Measurements from ENCODE around the gene NPM3. TPM values are rescaled to one million over a fixed set of nuclear protein-coding genes. Genes with fewer than 3 reads are reported as not detected.

NPM3 gene
- total RNA-seq, 1 donor from 2014 or later, result 45.2 TPM

- Mint-ChIP-seq H3K9me3 (no peaks in the 10 kb centered on the region), H3K27me3 (ENCODE audit: low read depth) (no peaks in the 10 kb centered on the region), H3K4me3 (peak overlapping the region; percentile 76), H3K36me3 (peaks cover 4% of the 10 kb centered on the region), H3K27ac (peak overlapping the region; percentile 93), H3K4me1 (peaks cover 31% of the 10 kb centered on the region)
- TF ChIP-seq CTCF (IDR thresholded peaks at IDR 0.05; ENCODE audit: unreplicated experiment), result no peak
- peak; percentile 55 to 58 for DNase-seq (ENCODE audit: low spot score in 2 of 2, unreplicated experiment in 2 of 2)
Measured at GRCh38 chr10:101829561-101830315, 46.5 kb upstream of the NPM3 start.

DNA sequence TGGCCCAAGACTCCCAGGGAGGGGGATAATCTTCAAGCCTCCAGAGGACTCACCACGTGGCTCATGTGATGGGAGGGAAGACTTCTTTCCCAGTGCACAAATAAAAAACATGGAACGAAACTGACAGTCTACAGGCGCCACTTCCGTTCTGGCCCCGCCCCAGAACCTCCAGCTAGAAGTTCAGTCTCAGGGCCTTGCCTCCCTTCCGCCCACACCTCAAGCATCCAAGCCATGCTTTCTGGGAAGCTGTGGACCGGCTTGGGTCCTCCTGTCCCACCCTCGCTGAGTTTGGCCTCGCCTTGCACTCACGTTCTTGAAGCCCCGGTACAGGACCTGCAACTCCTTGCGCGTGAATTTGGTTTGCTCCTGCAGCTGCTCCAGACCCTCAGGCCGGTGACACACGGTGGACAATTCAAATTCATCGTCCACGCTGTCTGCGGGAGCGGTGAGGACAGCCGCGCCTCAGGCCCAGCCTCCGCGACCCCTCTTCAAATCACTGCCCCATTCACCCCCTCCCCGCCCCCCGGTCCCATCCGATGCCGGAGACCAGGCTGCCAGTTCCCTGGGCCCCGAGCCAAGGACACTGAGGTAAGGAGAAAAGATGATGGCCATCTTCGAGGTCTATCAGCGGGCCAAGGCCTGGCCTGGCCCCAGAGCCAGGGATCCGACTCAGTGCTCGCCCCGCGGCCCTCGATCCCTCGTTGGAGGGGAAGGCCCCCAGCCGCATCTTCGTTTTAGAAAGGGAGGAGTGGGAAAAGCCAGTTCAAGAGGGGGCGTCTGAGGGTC is 45.7 kb upstream of the NPM3 start:
- no peaks in the 10 kb centered on the region for H3K27me3 Mint-ChIP-seq (ENCODE audit: low read depth)
- TF ChIP-seq CTCF (IDR thresholded peaks at IDR 0.05; ENCODE audit: unreplicated experiment), result no peak
- H3K4me1 Mint-ChIP-seq, result peaks cover 31% of the 10 kb centered on the region
- no peak overlapping the region for H3K27ac Mint-ChIP-seq
- H3K9me3 Mint-ChIP-seq, result no peaks in the 10 kb centered on the region
- no peak for DNase-seq (ENCODE audit: low spot score in 2 of 2, unreplicated experiment in 2 of 2)
- peaks cover 4% of the 10 kb centered on the region for H3K36me3 Mint-ChIP-seq
- H3K4me3 Mint-ChIP-seq, result peak overlapping the region; percentile 52

- DNase-seq (ENCODE audit: low spot score in 2 of 2, unreplicated experiment in 2 of 2), result no peak
- no peak for TF ChIP-seq CTCF (IDR thresholded peaks at IDR 0.05; ENCODE audit: unreplicated experiment)
- H3K9me3 Mint-ChIP-seq, result no peaks in the 10 kb centered on the region
- no peak overlapping the region for H3K27ac Mint-ChIP-seq
- no peak overlapping the region for H3K4me3 Mint-ChIP-seq
- peaks cover 4% of the 10 kb centered on the region for H3K36me3 Mint-ChIP-seq
- no peaks in the 10 kb centered on the region for H3K27me3 Mint-ChIP-seq (ENCODE audit: low read depth)
- H3K4me1 Mint-ChIP-seq, result peaks cover 31% of the 10 kb centered on the region
Measured at GRCh38 chr10:101827919-101828600, 44.8 kb upstream of the NPM3 start.

DNA sequence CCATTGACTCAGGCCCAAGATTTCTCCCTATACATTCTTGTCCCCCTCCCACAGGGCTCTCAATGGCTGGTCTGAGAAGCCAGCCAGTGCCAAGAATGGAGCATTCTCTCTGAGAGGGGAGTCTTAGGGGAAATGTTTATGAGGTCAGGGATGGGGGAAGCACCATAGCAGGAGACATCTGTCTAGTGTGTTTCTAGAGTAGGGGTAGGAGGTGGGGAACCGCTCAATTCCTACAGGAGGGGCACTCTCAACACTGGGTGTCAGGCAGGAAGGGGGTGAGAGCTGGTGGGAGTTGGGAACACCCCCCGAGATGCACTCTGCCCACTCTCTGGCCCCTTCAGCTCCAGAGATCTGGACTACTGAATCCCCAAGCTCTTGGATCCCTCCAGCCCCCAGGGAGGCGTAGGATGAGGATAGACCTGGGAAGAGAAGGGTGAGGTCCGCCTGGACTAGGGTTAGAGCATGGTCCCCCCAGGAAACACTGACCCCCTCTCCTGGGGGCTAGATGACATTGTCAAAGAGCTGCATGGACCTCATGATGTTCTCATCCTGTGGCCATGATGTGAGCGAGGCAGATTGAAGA is 43.7 kb upstream of the NPM3 start:
- no peak for DNase-seq (ENCODE audit: low spot score in 2 of 2, unreplicated experiment in 2 of 2)
- peaks cover 4% of the 10 kb centered on the region for H3K36me3 Mint-ChIP-seq
- H3K4me1 Mint-ChIP-seq, result peaks cover 27% of the 10 kb centered on the region
- no peaks in the 10 kb centered on the region for H3K27me3 Mint-ChIP-seq (ENCODE audit: low read depth)
- no peaks in the 10 kb centered on the region for H3K9me3 Mint-ChIP-seq
- H3K4me3 Mint-ChIP-seq, result no peak overlapping the region
- no peak overlapping the region for H3K27ac Mint-ChIP-seq
- no peak for TF ChIP-seq CTCF (IDR thresholded peaks at IDR 0.05; ENCODE audit: unreplicated experiment)

DNA sequence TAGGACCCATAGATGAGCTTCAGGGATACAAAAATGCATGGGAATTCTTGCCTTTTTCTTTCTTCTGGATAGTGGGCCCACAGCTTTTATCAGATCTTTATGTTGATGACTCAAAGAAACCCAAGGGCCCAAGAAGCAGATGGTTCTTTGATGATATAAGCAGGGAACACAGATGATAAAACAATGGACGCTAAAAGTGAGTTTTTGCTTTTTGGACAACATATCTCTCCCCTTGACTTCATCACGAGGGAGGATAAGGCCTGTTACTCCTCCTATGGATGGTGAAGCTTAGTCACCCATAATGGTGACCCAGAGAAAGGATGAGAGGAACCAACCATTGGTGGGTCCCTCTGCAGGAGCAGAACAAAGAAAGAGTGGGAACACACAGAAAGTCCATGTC is 41.5 kb upstream of the NPM3 start:
- H3K27ac Mint-ChIP-seq, result no peak overlapping the region
- no peak for TF ChIP-seq CTCF (IDR thresholded peaks at IDR 0.05; ENCODE audit: unreplicated experiment)
- H3K27me3 Mint-ChIP-seq (ENCODE audit: low read depth), result no peaks in the 10 kb centered on the region
- H3K4me1 Mint-ChIP-seq, result peaks cover 7% of the 10 kb centered on the region
- H3K36me3 Mint-ChIP-seq, result peaks cover 4% of the 10 kb centered on the region
- no peaks in the 10 kb centered on the region for H3K9me3 Mint-ChIP-seq
- no peak overlapping the region for H3K4me3 Mint-ChIP-seq
- DNase-seq (ENCODE audit: low spot score in 2 of 2, unreplicated experiment in 2 of 2), result no peak
